Karpas-422 (cell line): ENCODE measurements around the gene STK11. TPM values are rescaled to one million over a fixed set of nuclear protein-coding genes. Genes with fewer than 3 reads are reported as not detected.

Source experiments
- DNase-seq: peaks from one replicate; pipeline ENCODE4 v3.0.0-alpha.2; 2015
- H2AFZ ChIP-seq: fragments of 200-600 bp; sonication (generic); 2 replicates; pipeline ENCODE4 v1.6.1; 2014; ENCODE audit warnings: antibody characterized with exemption, low read length, mixed read lengths
- H3K27ac ChIP-seq: fragments of 200-600 bp; sonication (generic); 2 replicates; pipeline ENCODE4 v1.5.1; 2014; ENCODE audit warnings: mild to moderate bottlenecking, low read length, moderate library complexity
- H3K27me3 ChIP-seq: fragments of 200-600 bp; sonication (generic); 2 replicates; pipeline ENCODE4 v1.6.1; 2014; ENCODE audit warnings: low read length, mixed read lengths
- H3K36me3 ChIP-seq: fragments of 200-600 bp; sonication (generic); 2 replicates; pipeline ENCODE4 v1.6.1; 2014; ENCODE audit warnings: low read length, mixed read lengths; ENCODE audit not compliant: insufficient read depth
- H3K4me1 ChIP-seq: fragments of 200-600 bp; sonication (generic); 2 replicates; pipeline ENCODE4 v1.6.1; 2014; ENCODE audit warnings: mild to moderate bottlenecking, low read length, mixed read lengths
- H3K4me2 ChIP-seq: fragments of 200-600 bp; sonication (generic); 2 replicates; pipeline ENCODE4 v1.6.1; 2014; ENCODE audit warnings: low read length, low read depth, mild to moderate bottlenecking; ENCODE audit not compliant: poor library complexity, severe bottlenecking
- H3K4me3 ChIP-seq: fragments of 200-600 bp; sonication (generic); 2 replicates; pipeline ENCODE4 v1.5.1; 2014; ENCODE audit warnings: mild to moderate bottlenecking, antibody characterized with exemption, low read length, mixed read lengths
- H3K79me2 ChIP-seq: fragments of 200-600 bp; sonication (generic); 2 replicates; pipeline ENCODE4 v1.6.1; 2014; ENCODE audit warnings: mild to moderate bottlenecking, low read length, mixed read lengths
- H3K9ac ChIP-seq: fragments of 200-600 bp; sonication (generic); 2 replicates; pipeline ENCODE4 v1.6.0; 2014; ENCODE audit warnings: low read length
- H3K9me2 ChIP-seq: fragments of 200-600 bp; sonication (generic), shearing (Covaris generic); replicated peaks from 2 replicates; pipeline ENCODE4 v1.6.0; 2014; ENCODE audit warnings: mild to moderate bottlenecking, low read length, moderate library complexity; ENCODE audit not compliant: insufficient read depth
- H3K9me3 ChIP-seq: fragments of 300-700, 200-600 bp; sonication (generic); 2 replicates; pipeline ENCODE4 v1.6.1; 2014; ENCODE audit warnings: low read length, mixed read lengths
- H4K20me1 ChIP-seq: fragments of 200-600 bp; sonication (generic); 2 replicates; pipeline ENCODE4 v1.6.1; 2014; ENCODE audit warnings: mild to moderate bottlenecking, antibody characterized with exemption, low read length, low read depth; ENCODE audit not compliant: insufficient read depth
- total RNA-seq: library from RNA; depleted of rRNA; stranded (reverse); fragments of >200 nt; shearing (Covaris generic); gene quantifications from 2 replicates; pipeline ENCODE4 v1.2.3, GENCODE V29; 2014; ENCODE audit warnings: low replicate concordance

STK11 gene
- total RNA-seq, 1 experiment from 2014 or later, result 40.3 TPM

- H3K9me3 ChIP-seq, result no peaks in the 10 kb centered on the region
- H2AFZ ChIP-seq, result no peak overlapping the region
- H3K9ac ChIP-seq, result no peak overlapping the region
- no peak overlapping the region for H3K4me2 ChIP-seq
- H4K20me1 ChIP-seq, result peaks cover 6% of the 10 kb centered on the region; the same call in 1 of the 2 replicates
- H3K9me2 ChIP-seq, result no peaks in the 10 kb centered on the region
- no peak overlapping the region for H3K4me3 ChIP-seq
- no peaks in the 10 kb centered on the region for H3K27me3 ChIP-seq
- peaks cover 13% of the 10 kb centered on the region for H3K4me1 ChIP-seq
- H3K79me2 ChIP-seq, result 0 out of 2 replicates have a peak, but pooled peaks cover 4% of the 10 kb centered on the region
- H3K27ac ChIP-seq, result no peak overlapping the region
- no peaks in the 10 kb centered on the region for H3K36me3 ChIP-seq
- DNase-seq, result no peak
Observed at GRCh38 chr19:1224847-1225246, 19.3 kb downstream of the STK11 start.

DNA sequence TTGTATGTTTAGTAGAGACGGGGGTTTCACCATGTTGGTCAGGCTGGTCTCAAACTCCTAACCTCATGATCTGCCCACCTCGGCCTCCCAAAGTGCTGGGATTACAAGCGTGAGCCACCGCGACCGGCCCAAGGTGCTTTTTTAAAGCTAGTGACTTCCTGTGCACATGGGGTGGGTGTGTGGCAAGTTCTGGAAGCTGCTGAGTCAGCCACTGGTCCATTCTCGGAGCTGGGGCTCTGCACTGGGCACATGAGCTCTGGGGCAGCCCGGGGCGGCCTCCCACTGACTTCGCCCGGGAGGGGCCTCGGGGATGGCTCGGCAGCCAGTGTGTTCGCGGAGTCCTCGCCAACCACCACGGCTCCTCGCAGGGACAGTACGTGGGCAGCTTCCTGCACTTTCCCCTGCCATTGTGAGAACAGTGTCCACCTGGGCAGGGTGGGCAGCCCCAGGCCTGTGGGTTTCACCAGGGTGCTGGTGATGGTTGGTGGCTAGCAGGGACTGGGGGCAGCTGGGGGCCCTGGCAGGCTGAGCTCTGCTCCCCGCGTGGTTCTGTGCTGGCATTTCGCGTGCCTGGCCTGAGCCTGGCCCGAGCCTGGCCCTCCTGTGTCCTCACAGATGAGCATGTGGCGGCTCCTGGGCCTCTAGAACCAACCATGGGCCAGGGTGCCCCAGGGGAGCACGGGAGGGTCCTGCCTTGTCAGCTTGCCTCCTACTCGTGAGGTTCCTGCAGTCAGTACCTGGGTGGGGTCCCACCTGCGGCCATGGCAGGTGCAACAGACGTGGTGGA, 20.1 kb downstream of the STK11 start:
- Histone ChIP-seq H3K4me1 (peaks cover 5% of the 10 kb centered on the region), H2AFZ (no peak overlapping the region), H3K27me3 (no peaks in the 10 kb centered on the region), H3K36me3 (no peaks in the 10 kb centered on the region), H4K20me1 (peaks cover 6% of the 10 kb centered on the region; the same call in 1 of the 2 replicates), H3K4me3 (no peak overlapping the region), H3K9me3 (no peaks in the 10 kb centered on the region), H3K27ac (no peak overlapping the region), H3K79me2 (0 out of 2 replicates have a peak, but pooled peaks cover 4% of the 10 kb centered on the region), H3K9me2 (no peaks in the 10 kb centered on the region), H3K4me2 (no peak overlapping the region), H3K9ac (no peak overlapping the region)
- no peak for DNase-seq

GRCh38 chr19:1226227-1226518, 20.6 kb downstream of the STK11 start:
- Histone ChIP-seq H3K4me2 (no peak overlapping the region), H3K36me3 (no peaks in the 10 kb centered on the region), H4K20me1 (peaks cover 6% of the 10 kb centered on the region; the same call in 1 of the 2 replicates), H3K27me3 (no peaks in the 10 kb centered on the region), H3K4me3 (no peak overlapping the region), H3K9me2 (no peaks in the 10 kb centered on the region), H3K9ac (no peak overlapping the region), H2AFZ (no peak overlapping the region), H3K4me1 (peaks cover 5% of the 10 kb centered on the region), H3K9me3 (no peaks in the 10 kb centered on the region), H3K27ac (no peak overlapping the region), H3K79me2 (0 out of 2 replicates have a peak, but pooled peaks cover under 1% of the 10 kb centered on the region)
- DNase-seq, result no peak

- no peak overlapping the region for H2AFZ ChIP-seq
- no peaks in the 10 kb centered on the region for H3K9me3 ChIP-seq
- no peak overlapping the region for H3K4me3 ChIP-seq
- H4K20me1 ChIP-seq, result peaks cover 6% of the 10 kb centered on the region; the same call in 1 of the 2 replicates
- no peak overlapping the region for H3K27ac ChIP-seq
- peaks cover 5% of the 10 kb centered on the region for H3K4me1 ChIP-seq
- H3K4me2 ChIP-seq, result no peak overlapping the region
- no peaks in the 10 kb centered on the region for H3K79me2 ChIP-seq
- no peaks in the 10 kb centered on the region for H3K36me3 ChIP-seq
- no peaks in the 10 kb centered on the region for H3K9me2 ChIP-seq
- H3K9ac ChIP-seq, result no peak overlapping the region
- DNase-seq, result no peak
- no peaks in the 10 kb centered on the region for H3K27me3 ChIP-seq
Observed at GRCh38 chr19:1226522-1227303, 21.1 kb downstream of the STK11 start.

DNA sequence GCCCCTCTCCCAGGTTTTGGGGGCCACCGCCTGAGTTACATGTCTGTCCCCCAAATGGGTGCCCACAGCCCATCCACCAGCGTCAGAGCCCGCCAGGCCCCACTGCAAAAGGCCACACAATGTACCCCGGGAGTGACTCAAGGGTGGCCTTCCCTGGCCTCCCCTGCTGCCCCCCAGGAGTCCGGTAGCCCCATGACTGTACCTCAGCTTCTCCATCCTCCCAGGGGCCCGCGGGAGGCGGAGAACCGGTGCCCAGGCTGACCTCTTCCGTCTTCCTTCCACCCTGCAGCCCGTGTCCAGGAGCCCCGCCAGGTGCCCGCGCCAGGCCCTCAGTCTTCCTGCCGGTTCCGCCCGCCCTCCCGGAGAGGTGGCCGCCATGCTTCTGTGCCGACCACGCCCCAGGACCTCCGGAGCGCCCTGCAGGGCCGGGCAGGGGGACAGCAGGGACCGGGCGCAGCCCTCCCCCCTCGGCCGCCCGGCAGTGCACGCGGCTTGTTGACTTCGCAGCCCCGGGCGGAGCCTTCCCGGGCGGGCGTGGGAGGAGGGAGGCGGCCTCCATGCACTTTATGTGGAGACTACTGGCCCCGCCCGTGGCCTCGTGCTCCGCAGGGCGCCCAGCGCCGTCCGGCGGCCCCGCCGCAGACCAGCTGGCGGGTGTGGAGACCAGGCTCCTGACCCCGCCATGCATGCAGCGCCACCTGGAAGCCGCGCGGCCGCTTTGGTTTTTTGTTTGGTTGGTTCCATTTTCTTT, 21.9 kb downstream of the STK11 start:
- Histone ChIP-seq H3K4me1 (peaks cover 5% of the 10 kb centered on the region), H3K4me2 (no peak overlapping the region), H3K4me3 (no peak overlapping the region), H3K27ac (no peak overlapping the region), H3K9ac (no peak overlapping the region), H3K27me3 (no peaks in the 10 kb centered on the region), H3K79me2 (no peaks in the 10 kb centered on the region), H2AFZ (no peak overlapping the region), H3K9me2 (no peaks in the 10 kb centered on the region), H3K36me3 (no peaks in the 10 kb centered on the region), H4K20me1 (peaks cover 6% of the 10 kb centered on the region; the same call in 1 of the 2 replicates), H3K9me3 (no peaks in the 10 kb centered on the region)
- DNase-seq, result no peak

- no peak overlapping the region for H3K9ac ChIP-seq
- no peak overlapping the region for H3K27ac ChIP-seq
- no peaks in the 10 kb centered on the region for H3K36me3 ChIP-seq
- H3K4me3 ChIP-seq, result no peak overlapping the region
- no peaks in the 10 kb centered on the region for H3K9me2 ChIP-seq
- no peak overlapping the region for H2AFZ ChIP-seq
- no peak for DNase-seq
- peaks cover 3% of the 10 kb centered on the region; the same call in 1 of the 2 replicates for H3K4me1 ChIP-seq
- H3K9me3 ChIP-seq, result no peaks in the 10 kb centered on the region
- no peak overlapping the region for H3K4me2 ChIP-seq
- H4K20me1 ChIP-seq, result no peaks in the 10 kb centered on the region
- no peaks in the 10 kb centered on the region for H3K79me2 ChIP-seq
- H3K27me3 ChIP-seq, result no peaks in the 10 kb centered on the region
Observed at GRCh38 chr19:1228161-1228957, 22.8 kb downstream of the STK11 start.

GRCh38 chr19:1229056-1229923, 23.7 kb downstream of the STK11 start:
- Histone ChIP-seq H3K36me3 (no peaks in the 10 kb centered on the region), H3K4me2 (no peak overlapping the region), H3K4me1 (peaks cover 3% of the 10 kb centered on the region; the same call in 1 of the 2 replicates), H3K27ac (no peak overlapping the region), H3K9me3 (no peaks in the 10 kb centered on the region), H3K9me2 (no peaks in the 10 kb centered on the region), H3K27me3 (no peaks in the 10 kb centered on the region), H3K79me2 (no peaks in the 10 kb centered on the region), H4K20me1 (no peaks in the 10 kb centered on the region), H2AFZ (no peak overlapping the region), H3K4me3 (no peak overlapping the region), H3K9ac (no peak overlapping the region)
- no peak for DNase-seq
